HepG2 (cell line): ENCODE results near the gene CDHR4. TPM values are rescaled to one million over a fixed set of nuclear protein-coding genes. Genes with fewer than 3 reads are reported as not detected.

Experiments used
- ATAD3A ChIP-seq: sonication (generic); formaldehyde crosslinking; IDR thresholded peaks from 2 replicates; pipeline ENCODE4 v1.4.0; 2020; ENCODE audit warnings: missing genetic modification reagents
- ATM ChIP-seq: fragments of 450-650 bp; IDR thresholded peaks from 2 replicates; pipeline ENCODE4 v1.7.1; 2017; ENCODE audit warnings: mild to moderate bottlenecking, borderline replicate concordance
- DMTF1 ChIP-seq: sonication (generic); formaldehyde crosslinking; IDR thresholded peaks from 2 replicates; pipeline ENCODE4 v1.4.0; 2020; ENCODE audit warnings: mild to moderate bottlenecking, missing genetic modification reagents
- DPF2 ChIP-seq: sonication (generic); formaldehyde crosslinking; IDR thresholded peaks from 2 replicates; pipeline ENCODE4 v1.4.0; 2020; ENCODE audit warnings: mild to moderate bottlenecking, low read depth, missing genetic modification reagents, borderline replicate concordance
- HMG20A ChIP-seq: IDR thresholded peaks from 2 replicates; pipeline ENCODE4 v1.6.1; 2016; ENCODE audit warnings: borderline replicate concordance
- KAT2B ChIP-seq: fragments of 150-350 bp; IDR thresholded peaks from 2 replicates; pipeline ENCODE4 v1.6.1; 2014; ENCODE audit warnings: low read depth, low read length, borderline replicate concordance
- NFYC ChIP-seq: IDR thresholded peaks from 2 replicates; pipeline ENCODE4 v1.6.1; 2016; ENCODE audit warnings: missing genetic modification reagents, missing compliant biosample characterization
- SP1 ChIP-seq, 2 experiments: fragments of 450-650 bp in 1 of 2; sonication (generic) in 1 of 2; formaldehyde crosslinking in 1 of 2; IDR thresholded peaks; 2 replicates each; pipeline versions ENCODE4 v1.4.0 to v1.6.1; 2016 to 2020; ENCODE audit warnings: missing genetic modification reagents in 1 of 2
- SP140L ChIP-seq: sonication (generic); formaldehyde crosslinking; IDR thresholded peaks from 2 replicates; pipeline ENCODE4 v1.4.0; 2020; ENCODE audit warnings: missing genetic modification reagents, borderline replicate concordance
- SRY ChIP-seq: sonication (generic); formaldehyde crosslinking; IDR thresholded peaks from 2 replicates; pipeline ENCODE4 v1.8.0; 2022; ENCODE audit warnings: mild to moderate bottlenecking, missing genetic modification reagents
- TFDP1 ChIP-seq: IDR thresholded peaks from 2 replicates; pipeline ENCODE4 v1.6.1; 2016; ENCODE audit warnings: missing compliant biosample characterization, missing genetic modification reagents, borderline replicate concordance
- ZFP36 ChIP-seq: fragments of 150-350 bp; IDR thresholded peaks from 2 replicates; pipeline ENCODE4 v1.6.1; 2018; ENCODE audit warnings: borderline replicate concordance, low read length, low read depth; ENCODE audit not compliant: partially characterized antibody
- ZFX ChIP-seq: sonication (generic); formaldehyde crosslinking; IDR thresholded peaks from 2 replicates; pipeline ENCODE4 v1.4.0; 2020; ENCODE audit warnings: mild to moderate bottlenecking, low read depth, missing genetic modification reagents, moderate library complexity
- ZNF772 ChIP-seq: sonication (generic); formaldehyde crosslinking; IDR thresholded peaks from 2 replicates; pipeline ENCODE4 v1.5.0; 2020; ENCODE audit warnings: mild to moderate bottlenecking, missing genetic modification reagents
- polyA plus RNA-seq, 8 experiments: library from polyadenylated mRNA; depleted of rRNA in 3 of 8; stranded (reverse) in 7 of 8; unstranded in 1 of 8; fragments of >200 nt; fragmentation: Illumina TruSeq in 4 of 8; extraction: Trizol in 4 of 8; gene quantifications; 2 replicates each; pipeline versions ENCODE4 v1.2.1 to v1.2.3, GENCODE V29; 2011 to 2016; ENCODE audit warnings: low read depth in 4 of 8, missing spikeins in 1 of 8, mixed read lengths in 1 of 8; ENCODE audit not compliant: insufficient read depth in 1 of 8
- total RNA-seq, 5 experiments: library from RNA; depleted of rRNA; stranded (reverse); fragments of >200 nt; fragmentation: Illumina TruSeq; extraction: Trizol; gene quantifications; 2 replicates each; pipeline ENCODE4 v1.2.3, GENCODE V29; 2016; ENCODE audit warnings: low read depth in 1 of 5
- TF ChIP-seq, protein P1 (sequence below): sonication (generic); formaldehyde crosslinking; IDR thresholded peaks from 2 replicates; pipeline ENCODE4 v1.5.0; 2020; ENCODE audit warnings: mild to moderate bottlenecking, missing genetic modification reagents, borderline replicate concordance
- TF ChIP-seq, protein P2 (sequence below): sonication (generic); formaldehyde crosslinking; IDR thresholded peaks from 2 replicates; pipeline ENCODE4 v1.8.0; 2022; ENCODE audit warnings: mild to moderate bottlenecking, missing genetic modification reagents, moderate library complexity

CDHR4 gene
- total and polyA plus RNA-seq, 2 of the 13 experiments (the other 11 are each of a cell fraction or from before 2014, with no cell fraction given), result 0.21 TPM; not detected in 1

GRCh38 chr3:49802719-49803464 lies 3.2 kb upstream of the CDHR4 start, which contains the start of gene INKA1 (continued):
- no peak for TF ChIP-seq ZFP36
- no peak for TF ChIP-seq DPF2
- TF ChIP-seq ATM, result no peak
- TF ChIP-seq HMG20A (CRISPR knock-in tag), result no peak
- TF ChIP-seq TFDP1, result peak; percentile 54; the same call in 1 of the 2 replicates
- no peak for TF ChIP-seq NFYC (CRISPR knock-in tag)
- no peak for TF ChIP-seq ZNF772 (CRISPR knock-in tag)
- no peak for TF ChIP-seq KAT2B
- TF ChIP-seq ZFX, result no peak; the same call in 1 of the 2 replicates
- TF ChIP-seq SP140L (CRISPR knock-in tag), result no peak
- 0 out of 2 replicates have a peak, but pooled peaks have one; percentile 20 for TF ChIP-seq SRY (CRISPR knock-in tag)
- TF ChIP-seq ATAD3A (CRISPR knock-in tag), result no peak
- no peak for TF ChIP-seq SP1 (IDR thresholded peaks at IDR 0.05)
- TF ChIP-seq SP1 (CRISPR knock-in tag; IDR thresholded peaks at IDR 0.05), result peak; percentile 61; the same call in 1 of the 2 replicates
- TF ChIP-seq, protein P1, sequence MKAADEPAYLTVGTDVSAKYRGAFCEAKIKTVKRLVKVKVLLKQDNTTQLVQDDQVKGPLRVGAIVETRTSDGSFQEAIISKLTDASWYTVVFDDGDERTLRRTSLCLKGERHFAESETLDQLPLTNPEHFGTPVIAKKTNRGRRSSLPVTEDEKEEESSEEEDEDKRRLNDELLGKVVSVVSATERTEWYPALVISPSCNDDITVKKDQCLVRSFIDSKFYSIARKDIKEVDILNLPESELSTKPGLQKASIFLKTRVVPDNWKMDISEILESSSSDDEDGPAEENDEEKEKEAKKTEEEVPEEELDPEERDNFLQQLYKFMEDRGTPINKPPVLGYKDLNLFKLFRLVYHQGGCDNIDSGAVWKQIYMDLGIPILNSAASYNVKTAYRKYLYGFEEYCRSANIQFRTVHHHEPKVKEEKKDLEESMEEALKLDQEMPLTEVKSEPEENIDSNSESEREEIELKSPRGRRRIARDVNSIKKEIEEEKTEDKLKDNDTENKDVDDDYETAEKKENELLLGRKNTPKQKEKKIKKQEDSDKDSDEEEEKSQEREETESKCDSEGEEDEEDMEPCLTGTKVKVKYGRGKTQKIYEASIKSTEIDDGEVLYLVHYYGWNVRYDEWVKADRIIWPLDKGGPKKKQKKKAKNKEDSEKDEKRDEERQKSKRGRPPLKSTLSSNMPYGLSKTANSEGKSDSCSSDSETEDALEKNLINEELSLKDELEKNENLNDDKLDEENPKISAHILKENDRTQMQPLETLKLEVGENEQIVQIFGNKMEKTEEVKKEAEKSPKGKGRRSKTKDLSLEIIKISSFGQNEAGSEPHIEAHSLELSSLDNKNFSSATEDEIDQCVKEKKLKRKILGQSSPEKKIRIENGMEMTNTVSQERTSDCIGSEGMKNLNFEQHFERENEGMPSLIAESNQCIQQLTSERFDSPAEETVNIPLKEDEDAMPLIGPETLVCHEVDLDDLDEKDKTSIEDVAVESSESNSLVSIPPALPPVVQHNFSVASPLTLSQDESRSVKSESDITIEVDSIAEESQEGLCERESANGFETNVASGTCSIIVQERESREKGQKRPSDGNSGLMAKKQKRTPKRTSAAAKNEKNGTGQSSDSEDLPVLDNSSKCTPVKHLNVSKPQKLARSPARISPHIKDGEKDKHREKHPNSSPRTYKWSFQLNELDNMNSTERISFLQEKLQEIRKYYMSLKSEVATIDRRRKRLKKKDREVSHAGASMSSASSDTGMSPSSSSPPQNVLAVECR (CRISPR knock-in tag), result peak; percentile 83; the same call in 1 of the 2 replicates
- TF ChIP-seq DMTF1 (CRISPR knock-in tag), result no peak
- TF ChIP-seq, protein P2, sequence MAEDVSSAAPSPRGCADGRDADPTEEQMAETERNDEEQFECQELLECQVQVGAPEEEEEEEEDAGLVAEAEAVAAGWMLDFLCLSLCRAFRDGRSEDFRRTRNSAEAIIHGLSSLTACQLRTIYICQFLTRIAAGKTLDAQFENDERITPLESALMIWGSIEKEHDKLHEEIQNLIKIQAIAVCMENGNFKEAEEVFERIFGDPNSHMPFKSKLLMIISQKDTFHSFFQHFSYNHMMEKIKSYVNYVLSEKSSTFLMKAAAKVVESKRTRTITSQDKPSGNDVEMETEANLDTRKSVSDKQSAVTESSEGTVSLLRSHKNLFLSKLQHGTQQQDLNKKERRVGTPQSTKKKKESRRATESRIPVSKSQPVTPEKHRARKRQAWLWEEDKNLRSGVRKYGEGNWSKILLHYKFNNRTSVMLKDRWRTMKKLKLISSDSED (CRISPR knock-in tag), result no peak
